NK-92 treated with Interleukin-12 subunit alpha and Interleukin-12 subunit beta, amount 100 ng/mL, for 24 hours (cell line): ENCODE measurements around the gene WDSUB1.

Source experiments
- DNase-seq: peaks from one replicate; lab custom pipeline; 2025; lab: John Stamatoyannopoulos, UW

Gene WDSUB1

GRCh38 chr2:159285929-159286708, at the start of gene WDSUB1:
TSS of gene WDSUB1 (minus strand) at chr2:159286703. CDS start at chr2:159283069, 3,634 bp downstream.
- DNase-seq = no peak

- no peak for DNase-seq
Measured at GRCh38 chr2:159326569-159327255, 40.2 kb upstream of the WDSUB1 start.

GRCh38 chr2:159322419-159322818, 35.9 kb upstream of the WDSUB1 start:
- no peak for DNase-seq

- no peak for DNase-seq
Measured at GRCh38 chr2:159317392-159318088, 31.0 kb upstream of the WDSUB1 start.

- no peak for DNase-seq
Measured at GRCh38 chr2:159307942-159308341, 21.4 kb upstream of the WDSUB1 start.

GRCh38 chr2:159300586-159300985, 14.1 kb upstream of the WDSUB1 start:
- no peak for DNase-seq

GRCh38 chr2:159298967-159299366, 12.5 kb upstream of the WDSUB1 start:
- no peak for DNase-seq

- DNase-seq = no peak
Measured at GRCh38 chr2:159297042-159297707, 10.7 kb upstream of the WDSUB1 start.

- DNase-seq = no peak
Measured at GRCh38 chr2:159292157-159292556, 5.7 kb upstream of the WDSUB1 start.

GRCh38 chr2:159290289-159290907, 3.9 kb upstream of the WDSUB1 start:
- DNase-seq = no peak

GRCh38 chr2:159287733-159288132, 1.2 kb upstream of the WDSUB1 start:
- no peak for DNase-seq

- DNase-seq = peak; percentile 99
Measured at GRCh38 chr2:159286709-159287441, 372 bp upstream of the WDSUB1 start.

GRCh38 chr2:159285433-159285832, 1.1 kb downstream of the WDSUB1 start:
- DNase-seq = no peak

GRCh38 chr2:159283529-159283928, 3.0 kb downstream of the WDSUB1 start:
- DNase-seq = no peak

- DNase-seq = no peak
Measured at GRCh38 chr2:159281002-159281401, 5.5 kb downstream of the WDSUB1 start.

GRCh38 chr2:159279700-159280099, 6.8 kb downstream of the WDSUB1 start:
- DNase-seq = no peak

GRCh38 chr2:159275111-159275510, 11.4 kb downstream of the WDSUB1 start:
- DNase-seq = no peak

- no peak for DNase-seq
Measured at GRCh38 chr2:159272156-159272555, 14.3 kb downstream of the WDSUB1 start.

- no peak for DNase-seq
Measured at GRCh38 chr2:159270744-159271379, 15.6 kb downstream of the WDSUB1 start.

- DNase-seq = no peak
Measured at GRCh38 chr2:159267921-159268320, 18.6 kb downstream of the WDSUB1 start.

- DNase-seq = no peak
Measured at GRCh38 chr2:159266554-159266953, 19.9 kb downstream of the WDSUB1 start.
